Tibial nerve (tissue), 4 donors: ENCODE results near the gene EN2.

ENCODE experiments used
- CTCF ChIP-seq, 5 experiments: fragments of 200-600 bp in 3 of 5; fragments of 450-650 bp in 2 of 5; sonication (generic) in 3 of 5; IDR thresholded peaks; one replicate each; pipeline ENCODE4 v1.5.1; 2016 to 2019; ENCODE audit warnings: antibody characterized with exemption in 5 of 5, mild to moderate bottlenecking in 3 of 5, moderate library complexity in 2 of 5
- EP300 ChIP-seq, 2 donors: sonication (generic); formaldehyde crosslinking; IDR thresholded peaks; one replicate each; pipeline ENCODE4 v1.6.1; 2017; ENCODE audit warnings: antibody characterized with exemption in 2 of 2, mild to moderate bottlenecking in 1 of 2
- POLR2A ChIP-seq, 2 donors: fragments of 450-650 bp; IDR thresholded peaks; one replicate each; pipeline ENCODE4 v1.6.1; 2017; ENCODE audit warnings: antibody characterized with exemption in 2 of 2, mild to moderate bottlenecking in 2 of 2, moderate library complexity in 2 of 2

GRCh38 chr7:155423337-155424285 lies 34.3 kb upstream of the EN2 start:
- TF ChIP-seq CTCF (IDR thresholded peaks at IDR 0.05) (no peak), POLR2A (IDR thresholded peaks at IDR 0.05) (no peak), EP300 (IDR thresholded peaks at IDR 0.05) (no peak)
